ENCODE results near the gene CYB5RL.

The CYB5RL gene

GRCh38 chr1:54239631-54240031, 39.8 kb upstream of the CYB5RL start:
- no peak overlapping the region for H3K4me2 ChIP-seq (ENCODE audit: low read depth, low read length, poor library complexity, severe bottlenecking)
- H2AFZ ChIP-seq (ENCODE audit: low read length), result no peak overlapping the region
- H3K9me2 ChIP-seq (replicated peaks; ENCODE audit: low read depth, low read length), result no peaks in the 10 kb centered on the region
- no peak overlapping the region for H3K9ac ChIP-seq (ENCODE audit: low read depth, low read length, poor library complexity, severe bottlenecking)
- peaks cover 57% of the 10 kb centered on the region; the same call in 1 of the 2 replicates for H3K36me3 ChIP-seq (ENCODE audit: insufficient read depth, low read length)
- no peaks in the 10 kb centered on the region for H3K4me1 ChIP-seq (ENCODE audit: insufficient read depth, low read length, poor library complexity, severe bottlenecking)
- H3K79me2 ChIP-seq (ENCODE audit: insufficient read depth, low read length), result no peaks in the 10 kb centered on the region
- H3F3A ChIP-seq (ENCODE audit: low read depth), result no peaks in the 10 kb centered on the region
- TF ChIP-seq EZH2phosphoT487 (IDR thresholded peaks at IDR 0.05; ENCODE audit: borderline replicate concordance), result no peak
- TF ChIP-seq, protein P1, sequence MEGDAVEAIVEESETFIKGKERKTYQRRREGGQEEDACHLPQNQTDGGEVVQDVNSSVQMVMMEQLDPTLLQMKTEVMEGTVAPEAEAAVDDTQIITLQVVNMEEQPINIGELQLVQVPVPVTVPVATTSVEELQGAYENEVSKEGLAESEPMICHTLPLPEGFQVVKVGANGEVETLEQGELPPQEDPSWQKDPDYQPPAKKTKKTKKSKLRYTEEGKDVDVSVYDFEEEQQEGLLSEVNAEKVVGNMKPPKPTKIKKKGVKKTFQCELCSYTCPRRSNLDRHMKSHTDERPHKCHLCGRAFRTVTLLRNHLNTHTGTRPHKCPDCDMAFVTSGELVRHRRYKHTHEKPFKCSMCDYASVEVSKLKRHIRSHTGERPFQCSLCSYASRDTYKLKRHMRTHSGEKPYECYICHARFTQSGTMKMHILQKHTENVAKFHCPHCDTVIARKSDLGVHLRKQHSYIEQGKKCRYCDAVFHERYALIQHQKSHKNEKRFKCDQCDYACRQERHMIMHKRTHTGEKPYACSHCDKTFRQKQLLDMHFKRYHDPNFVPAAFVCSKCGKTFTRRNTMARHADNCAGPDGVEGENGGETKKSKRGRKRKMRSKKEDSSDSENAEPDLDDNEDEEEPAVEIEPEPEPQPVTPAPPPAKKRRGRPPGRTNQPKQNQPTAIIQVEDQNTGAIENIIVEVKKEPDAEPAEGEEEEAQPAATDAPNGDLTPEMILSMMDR (conservative IDR thresholded peaks at IDR 0.05; ENCODE audit: low read length), result no peak
- no peaks in the 10 kb centered on the region for H3K27me3 ChIP-seq (ENCODE audit: insufficient read depth, low read length, poor library complexity, severe bottlenecking)
- H3K4me3 ChIP-seq (ENCODE audit: low read length, poor library complexity, severe bottlenecking), result no peak overlapping the region
- no peaks in the 10 kb centered on the region for H3K9me3 ChIP-seq (ENCODE audit: insufficient read depth, low read depth, low read length)
- no peaks in the 10 kb centered on the region for H4K20me1 ChIP-seq (ENCODE audit: insufficient read depth, low read length, poor library complexity, severe bottlenecking)

DNA sequence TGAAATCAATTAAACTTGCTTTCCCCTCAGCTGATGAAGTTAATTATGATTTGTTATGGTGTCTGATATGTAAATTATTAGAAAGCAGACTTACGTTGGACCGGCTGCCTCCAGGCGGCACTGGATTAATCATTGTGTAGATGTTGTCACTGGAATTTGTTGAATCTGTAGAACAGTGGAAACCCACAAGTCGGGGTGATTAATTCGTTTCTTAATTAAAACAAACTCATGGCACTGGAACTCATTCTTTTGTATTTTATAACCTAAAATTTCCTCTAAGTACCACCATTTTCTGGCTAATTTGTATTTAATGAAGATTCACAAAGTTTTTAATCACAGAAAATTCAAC, 39.2 kb upstream of the CYB5RL start:
- Histone ChIP-seq H3K4me3 (ENCODE audit: low read length, poor library complexity, severe bottlenecking) (no peak overlapping the region), H3K4me1 (ENCODE audit: insufficient read depth, low read length, poor library complexity, severe bottlenecking) (no peaks in the 10 kb centered on the region), H4K20me1 (ENCODE audit: insufficient read depth, low read length, poor library complexity, severe bottlenecking) (no peaks in the 10 kb centered on the region), H3K36me3 (ENCODE audit: insufficient read depth, low read length) (peaks cover 57% of the 10 kb centered on the region; the same call in 1 of the 2 replicates), H3K27me3 (ENCODE audit: insufficient read depth, low read length, poor library complexity, severe bottlenecking) (no peaks in the 10 kb centered on the region), H3K4me2 (ENCODE audit: low read depth, low read length, poor library complexity, severe bottlenecking) (no peak overlapping the region), H3F3A (ENCODE audit: low read depth) (no peaks in the 10 kb centered on the region), H3K79me2 (ENCODE audit: insufficient read depth, low read length) (no peaks in the 10 kb centered on the region), H2AFZ (ENCODE audit: low read length) (no peak overlapping the region), H3K9ac (ENCODE audit: low read depth, low read length, poor library complexity, severe bottlenecking) (no peak overlapping the region), H3K9me3 (ENCODE audit: insufficient read depth, low read depth, low read length) (no peaks in the 10 kb centered on the region), H3K9me2 (replicated peaks; ENCODE audit: low read depth, low read length) (no peaks in the 10 kb centered on the region)
- TF ChIP-seq EZH2phosphoT487 (IDR thresholded peaks at IDR 0.05; ENCODE audit: borderline replicate concordance), result no peak
- TF ChIP-seq, protein P1 (conservative IDR thresholded peaks at IDR 0.05; ENCODE audit: low read length), result no peak

DNA sequence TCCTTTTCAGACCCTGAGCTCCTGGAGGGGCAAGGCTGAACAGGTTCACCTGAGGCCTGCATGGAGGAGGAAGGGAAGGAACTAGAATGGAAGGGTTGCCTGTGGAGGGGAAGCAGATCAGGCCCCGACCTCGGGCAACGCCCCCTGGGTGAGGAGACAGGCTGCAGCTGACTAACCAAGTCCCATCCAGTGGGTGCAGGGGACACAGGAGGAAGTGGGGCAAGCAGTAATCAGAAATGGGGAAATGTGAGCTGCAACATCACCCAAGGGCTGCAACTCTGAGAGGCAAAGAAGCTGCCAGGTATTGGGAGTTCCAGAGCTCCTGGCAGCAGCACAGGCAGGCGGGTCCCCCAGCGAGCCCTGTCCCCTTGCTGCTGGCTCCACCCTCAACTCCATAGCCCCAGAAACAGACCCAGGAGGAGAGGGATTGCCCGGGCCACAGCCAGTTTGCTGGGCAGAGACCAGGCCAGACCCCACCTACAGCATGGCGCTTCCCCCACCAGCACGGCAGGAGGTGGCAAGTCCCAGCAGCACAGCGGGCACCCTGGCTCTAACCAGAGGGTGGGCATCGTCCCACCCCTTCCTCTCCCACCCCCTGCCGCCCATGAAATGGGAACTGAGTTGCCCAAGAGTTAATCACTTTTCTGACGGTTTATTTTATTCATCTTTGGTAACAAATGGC, 38.7 kb upstream of the CYB5RL start:
- Histone ChIP-seq H3K79me2 (ENCODE audit: insufficient read depth, low read length) (no peaks in the 10 kb centered on the region), H2AFZ (ENCODE audit: low read length) (no peak overlapping the region), H3K4me3 (ENCODE audit: low read length, poor library complexity, severe bottlenecking) (no peak overlapping the region), H3K27me3 (ENCODE audit: insufficient read depth, low read length, poor library complexity, severe bottlenecking) (no peaks in the 10 kb centered on the region), H4K20me1 (ENCODE audit: insufficient read depth, low read length, poor library complexity, severe bottlenecking) (no peaks in the 10 kb centered on the region), H3F3A (ENCODE audit: low read depth) (no peaks in the 10 kb centered on the region), H3K9me2 (replicated peaks; ENCODE audit: low read depth, low read length) (no peaks in the 10 kb centered on the region), H3K4me2 (ENCODE audit: low read depth, low read length, poor library complexity, severe bottlenecking) (no peak overlapping the region), H3K4me1 (ENCODE audit: insufficient read depth, low read length, poor library complexity, severe bottlenecking) (no peaks in the 10 kb centered on the region), H3K9me3 (ENCODE audit: insufficient read depth, low read depth, low read length) (no peaks in the 10 kb centered on the region), H3K36me3 (ENCODE audit: insufficient read depth, low read length) (peaks cover 57% of the 10 kb centered on the region; the same call in 1 of the 2 replicates), H3K9ac (ENCODE audit: low read depth, low read length, poor library complexity, severe bottlenecking) (no peak overlapping the region)
- TF ChIP-seq, protein P1 (conservative IDR thresholded peaks at IDR 0.05; ENCODE audit: low read length), result no peak
- TF ChIP-seq EZH2phosphoT487 (IDR thresholded peaks at IDR 0.05; ENCODE audit: borderline replicate concordance), result no peak
